ENCODE data around the gene RGPD6. TPM values are rescaled to one million over a fixed set of nuclear protein-coding genes. Genes with fewer than 3 reads are reported as not detected.
"Not testable (repeated sequence)": the region's sequence is repeated elsewhere in the genome, so short reads cannot be mapped to it uniquely, and the experiment has no call there.

RGPD6 gene
- total RNA-seq, 1 donor from 2014 or later = 23.9 TPM

DNA sequence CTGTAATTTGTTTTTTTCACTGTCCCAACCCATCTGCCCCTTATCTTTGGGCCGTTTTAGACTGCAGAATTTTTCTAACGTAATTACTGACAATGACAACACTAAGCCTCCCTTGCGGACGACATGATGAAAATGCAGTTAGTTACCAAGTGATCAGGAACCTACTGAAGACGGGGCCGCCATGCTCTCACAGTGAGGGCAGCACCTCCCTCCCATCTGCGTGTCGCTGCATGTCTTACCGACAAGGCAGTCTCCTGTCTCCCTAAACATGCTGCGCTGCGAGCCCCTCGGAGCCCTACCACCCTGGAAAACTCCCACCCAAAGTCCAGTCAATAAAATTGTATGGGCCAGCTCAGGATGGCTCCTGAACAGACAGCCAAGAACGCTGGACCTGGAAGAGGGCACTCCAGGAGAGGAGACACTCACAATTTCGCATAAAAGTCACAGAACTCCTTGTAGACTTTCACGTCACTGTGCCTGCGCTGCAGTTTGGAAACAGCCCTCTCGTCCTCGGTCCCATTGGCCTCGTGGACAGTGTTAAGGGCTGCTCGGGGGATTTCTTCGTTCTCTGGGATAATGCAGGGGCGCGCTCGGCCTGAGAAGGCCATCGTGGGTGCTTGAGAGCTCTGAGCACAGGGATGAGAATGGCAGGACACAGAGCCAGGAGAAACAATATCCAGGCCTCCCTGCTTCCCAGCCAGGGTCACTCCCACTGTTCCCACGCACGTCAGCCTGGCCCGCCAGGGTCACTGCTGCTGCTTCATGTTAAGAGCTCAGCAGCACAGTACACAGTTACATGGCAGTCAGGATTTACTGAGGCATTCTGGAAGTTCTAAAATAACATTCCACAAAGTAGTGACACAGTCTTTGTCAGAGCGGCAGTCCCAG lies 104.6 kb downstream of the RGPD6 start, which contains the start of gene LIMS4:
LIMS4 (minus strand) TSS at position 646 of the 888 bp plus-strand sequence; CDS start at position 608, 38 bp downstream.
- H3K27me3 ChIP-seq (ENCODE audit: low read depth); DNase-seq; H3K9me3 ChIP-seq; intact Hi-C loops (cut with DNase I); H3K4me3 ChIP-seq; H3K4me1 ChIP-seq; H3K36me3 ChIP-seq; H3K27ac ChIP-seq: not testable (repeated sequence)
- peak; percentile 53 to 61 for ATAC-seq

DNA sequence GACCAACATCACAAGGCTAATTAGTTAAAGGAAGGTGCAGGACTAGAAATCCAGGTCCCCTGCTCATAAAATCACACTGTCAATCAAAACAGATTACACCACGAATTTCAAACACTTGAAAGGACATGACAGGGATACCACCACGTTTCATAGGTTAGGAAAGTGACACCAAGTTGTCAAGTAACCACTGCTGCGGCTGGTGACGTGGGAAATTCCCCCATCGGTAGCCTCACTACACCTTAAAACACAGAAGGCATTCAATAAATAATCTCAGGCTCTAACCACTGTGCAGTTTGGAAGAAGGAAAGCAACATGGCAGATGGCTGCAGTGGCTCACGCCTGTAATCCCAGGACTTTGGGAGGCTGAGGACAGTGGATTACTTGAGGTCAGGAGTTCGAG lies 108.1 kb downstream of the RGPD6 start:
- ATAC-seq; H3K9me3 ChIP-seq; H3K36me3 ChIP-seq; H3K27me3 ChIP-seq (ENCODE audit: low read depth); H3K27ac ChIP-seq; intact Hi-C loops (cut with DNase I); H3K4me1 ChIP-seq; H3K4me3 ChIP-seq; DNase-seq: not testable (repeated sequence)

DNA sequence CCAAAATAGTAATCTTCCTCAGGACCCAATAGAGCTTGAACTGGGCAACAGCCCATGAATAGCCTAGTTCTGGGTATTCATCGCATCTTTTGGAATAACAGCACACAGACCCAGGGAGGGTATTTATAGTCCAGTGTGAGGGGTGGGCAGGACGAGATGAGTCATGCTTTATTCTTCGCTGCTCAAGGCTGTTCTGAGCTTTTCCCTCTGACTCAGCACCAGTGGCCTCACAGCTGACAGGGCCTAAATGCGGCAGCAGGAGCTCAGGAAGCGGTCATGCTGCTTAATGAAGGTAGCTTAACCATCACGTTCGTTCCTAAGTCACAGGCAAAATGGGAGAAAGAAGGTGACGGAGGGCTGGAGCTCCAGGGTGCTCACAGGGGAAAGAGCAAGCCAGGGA lies 111.7 kb downstream of the RGPD6 start:
- DNase-seq; H3K4me3 ChIP-seq; H3K9me3 ChIP-seq; intact Hi-C loops (cut with DNase I); H3K27me3 ChIP-seq (ENCODE audit: low read depth); H3K36me3 ChIP-seq; H3K27ac ChIP-seq; H3K4me1 ChIP-seq: not testable (repeated sequence)
- peak in 1 of 2 donors; percentile 24 for ATAC-seq

Other genes starting within 250 kb of the RGPD6 start
- gene LIMS4, start 104.4 kb downstream of the RGPD6 start, total RNA-seq = 1.1 TPM
- gene BUB1, start 100.8 kb upstream of the RGPD6 start, total RNA-seq = 4.8 TPM
- 38.5 TPM for gene ACOXL, start 155.4 kb upstream of the RGPD6 start, total RNA-seq